A673 (cell line): ENCODE data around the gene ZNF362. TPM values are rescaled to one million over a fixed set of nuclear protein-coding genes. Genes with fewer than 3 reads are reported as not detected.

ENCODE experiments used
- BruUV-seq: library from RNA; stranded (reverse); fragments of 400-500 nt; replicated peaks from 2 replicates; lab custom pipeline; 2021; lab: Mats Ljungman, UMichigan
- CTCF ChIA-PET: fragments of 300-600 bp; sonication (Branson Sonifier 250); formaldehyde crosslinking; loops from one replicate; lab custom pipeline; 2022; ENCODE audit warnings: antibody characterized with exemption; lab: Charles Lee
- POLR2A ChIA-PET: fragments of 300-600 bp; sonication (Branson Sonifier 250); formaldehyde crosslinking; loops from one replicate; lab custom pipeline; 2022; ENCODE audit warnings: antibody characterized with exemption; ENCODE audit not compliant: low non-redundant PET; lab: Charles Lee
- DNase-seq: peaks from one replicate; pipeline ENCODE4 v3.0.0-alpha.2; 2015; ENCODE audit warnings: low spot score
- H3K27ac ChIP-seq: fragments of 200-600 bp; sonication (generic); 2 replicates; pipeline ENCODE4 v1.5.1; 2016; ENCODE audit warnings: mixed run types, low read depth, mild to moderate bottlenecking, mixed read lengths, antibody characterized with exemption, low read length; ENCODE audit not compliant: poor library complexity, severe bottlenecking
- H3K27me3 ChIP-seq: fragments of 200-600 bp; sonication (generic); replicated peaks from 2 replicates; pipeline ENCODE4 v1.6.1; 2017; ENCODE audit warnings: mixed run types, low read depth, mild to moderate bottlenecking, mixed read lengths, antibody characterized with exemption, low read length; ENCODE audit not compliant: insufficient read depth, poor library complexity
- H3K36me3 ChIP-seq: fragments of 200-600 bp; sonication (generic); 2 replicates; pipeline ENCODE4 v1.6.1; 2016; ENCODE audit warnings: mixed run types, mild to moderate bottlenecking, mixed read lengths, antibody characterized with exemption, low read length; ENCODE audit not compliant: insufficient read depth, poor library complexity, severe bottlenecking
- H3K4me1 ChIP-seq: fragments of 200-600 bp; sonication (generic); 2 replicates; pipeline ENCODE4 v1.6.1; 2017; ENCODE audit warnings: mixed run types, mild to moderate bottlenecking, mixed read lengths, antibody characterized with exemption, low read length; ENCODE audit not compliant: insufficient read depth, poor library complexity, severe bottlenecking
- H3K4me3 ChIP-seq: fragments of 200-600 bp; sonication (generic); 2 replicates; pipeline ENCODE4 v1.5.1; 2016; ENCODE audit warnings: low read depth, mixed run types, mild to moderate bottlenecking, mixed read lengths, low read length; ENCODE audit not compliant: poor library complexity, severe bottlenecking
- H3K9me3 ChIP-seq: fragments of 200-600 bp; sonication (generic); 2 replicates; pipeline ENCODE4 v1.6.1; 2016; ENCODE audit warnings: mixed run types, low read depth, mild to moderate bottlenecking, mixed read lengths, antibody characterized with exemption, low read length; ENCODE audit not compliant: poor library complexity, severe bottlenecking
- CTCF ChIP-seq: fragments of 300-800, 200-600 bp; sonication (generic); conservative IDR thresholded peaks from 2 replicates; pipeline ENCODE4 v1.5.1; 2017; ENCODE audit warnings: low read depth, mild to moderate bottlenecking, antibody characterized with exemption, low read length, moderate library complexity, mixed read lengths
- EZH2 ChIP-seq: fragments of 200-600 bp; sonication (generic); IDR thresholded peaks from 2 replicates; pipeline ENCODE4 v1.6.1; 2017; ENCODE audit warnings: borderline replicate concordance, low read depth, mild to moderate bottlenecking, mixed read lengths, antibody characterized with exemption, low read length; ENCODE audit not compliant: poor library complexity, severe bottlenecking
- intact Hi-C: fragments of 100-400 bp; cut with micrococcal nuclease; formaldehyde crosslinking; loops from one replicate; pipeline ENCODE4 v1.10.0; 2022; ENCODE audit not compliant: unreplicated experiment
- total RNA-seq: library from RNA; stranded (reverse); gene quantifications from 2 replicates; pipeline ENCODE4 v1.2.3, GENCODE V29; 2021

Gene ZNF362
- total RNA-seq, 1 experiment from 2014 or later: 40.1 TPM

- TF ChIP-seq EZH2 (no peak), CTCF (no peak)
- Histone ChIP-seq H3K27me3 (no peaks in the 10 kb centered on the region), H3K27ac (peak overlapping the region; percentile 18), H3K36me3 (peaks cover 30% of the 10 kb centered on the region), H3K4me1 (peaks cover 5% of the 10 kb centered on the region), H3K9me3 (no peaks in the 10 kb centered on the region), H3K4me3 (no peak overlapping the region)
- ChIA-PET CTCF (interaction anchor here (0.5 to 0.6 kb wide), 2 partner anchors 42 to 50 kb away, joined by 3 to 7 read pairs; no protein-coding TSS in a partner anchor), POLR2A (no interaction called here)
- no peak for DNase-seq
- no TSS peak for BruUV-seq
- intact Hi-C loops: no loop called here
Measured at GRCh38 chr1:33300673-33301072, 44.4 kb downstream of the ZNF362 start.

GRCh38 chr1:33301273-33301984 is 45.1 kb downstream of the ZNF362 start:
- H3K4me1 ChIP-seq: peaks cover 5% of the 10 kb centered on the region
- no peak overlapping the region for H3K27ac ChIP-seq
- H3K4me3 ChIP-seq: no peak overlapping the region
- no peaks in the 10 kb centered on the region for H3K9me3 ChIP-seq
- no peaks in the 10 kb centered on the region for H3K27me3 ChIP-seq
- ChIA-PET CTCF (interaction anchor here (0.5 kb wide), 1 partner anchor 51 kb away, joined by 7 read pairs; no protein-coding TSS in a partner anchor), POLR2A (no interaction called here)
- BruUV-seq: no TSS peak
- peaks cover 23% of the 10 kb centered on the region for H3K36me3 ChIP-seq
- intact Hi-C loops: no loop called here
- no peak for TF ChIP-seq EZH2
- no peak for TF ChIP-seq CTCF
- DNase-seq: no peak

- intact Hi-C loops: no loop called here
Measured at GRCh38 chr1:33302325-33302724, 46.0 kb downstream of the ZNF362 start.

More at GRCh38 chr1:33302325-33302724, 46.0 kb downstream of the ZNF362 start:
- no peak overlapping the region for H3K27ac ChIP-seq
- TF ChIP-seq CTCF (no peak), EZH2 (no peak)
- no peak for DNase-seq
- peaks cover 18% of the 10 kb centered on the region for H3K36me3 ChIP-seq
- peaks cover 5% of the 10 kb centered on the region for H3K4me1 ChIP-seq
- POLR2A ChIA-PET: no interaction called here
- BruUV-seq: no TSS peak
- CTCF ChIA-PET: no interaction called here
- no peaks in the 10 kb centered on the region for H3K27me3 ChIP-seq
- H3K9me3 ChIP-seq: no peaks in the 10 kb centered on the region
- H3K4me3 ChIP-seq: no peak overlapping the region
